GM18498 (cell line): ENCODE data around the gene SLC35F4.
A peak's percentile ranks its signal among the peaks of the same experiment; 100 is the strongest.
"Not testable (repeated sequence)": the region's sequence is repeated elsewhere in the genome, so short reads cannot be mapped to it uniquely, and the experiment has no call there.

Source experiments
- ATAC-seq: cut with Tn5 transposase; IDR thresholded peaks from one replicate; pipeline ENCODE4 v1.9.1; 2021; ENCODE audit warnings: mild to moderate bottlenecking, moderate library complexity; ENCODE audit not compliant: unreplicated experiment

SLC35F4 gene

GRCh38 chr14:57811998-57812546, 53.8 kb downstream of the SLC35F4 start:
- no peak for ATAC-seq

- no peak for ATAC-seq
Measured at GRCh38 chr14:57809808-57810207, 56.1 kb downstream of the SLC35F4 start.

GRCh38 chr14:57797160-57797559, 68.7 kb downstream of the SLC35F4 start:
- ATAC-seq: no peak

GRCh38 chr14:57796556-57796955, 69.3 kb downstream of the SLC35F4 start:
- no peak for ATAC-seq

GRCh38 chr14:57785058-57785457, 80.8 kb downstream of the SLC35F4 start:
- no peak for ATAC-seq

- ATAC-seq: no peak
Measured at GRCh38 chr14:57771801-57772200, 94.1 kb downstream of the SLC35F4 start.

- peak; percentile 66 for ATAC-seq
Measured at GRCh38 chr14:57769863-57770523, 95.9 kb downstream of the SLC35F4 start.

GRCh38 chr14:57761800-57762199, 104.1 kb downstream of the SLC35F4 start:
- ATAC-seq: no peak

GRCh38 chr14:57760896-57761295, 105.0 kb downstream of the SLC35F4 start:
- no peak for ATAC-seq

GRCh38 chr14:57755018-57755521, 110.8 kb downstream of the SLC35F4 start:
- no peak for ATAC-seq

- ATAC-seq: no peak
Measured at GRCh38 chr14:57754527-57754926, 111.4 kb downstream of the SLC35F4 start.

GRCh38 chr14:57753821-57754220, 112.1 kb downstream of the SLC35F4 start:
- ATAC-seq: no peak

- ATAC-seq: not testable (repeated sequence)
Measured at GRCh38 chr14:57752142-57752695, 113.7 kb downstream of the SLC35F4 start.

- no peak for ATAC-seq
Measured at GRCh38 chr14:57751400-57751799, 114.5 kb downstream of the SLC35F4 start.

- ATAC-seq: no peak
Measured at GRCh38 chr14:57749267-57749666, 116.6 kb downstream of the SLC35F4 start.

- no peak for ATAC-seq
Measured at GRCh38 chr14:57748279-57748678, 117.6 kb downstream of the SLC35F4 start.

- ATAC-seq: no peak
Measured at GRCh38 chr14:57747036-57747435, 118.9 kb downstream of the SLC35F4 start.

- no peak for ATAC-seq
Measured at GRCh38 chr14:57746563-57746962, 119.3 kb downstream of the SLC35F4 start.

GRCh38 chr14:57739516-57739915, 126.4 kb downstream of the SLC35F4 start:
- ATAC-seq: no peak

- no peak for ATAC-seq
Measured at GRCh38 chr14:57737598-57737997, 128.3 kb downstream of the SLC35F4 start.

GRCh38 chr14:57736391-57736790, 129.5 kb downstream of the SLC35F4 start:
- ATAC-seq: no peak

GRCh38 chr14:57735276-57735675, 130.6 kb downstream of the SLC35F4 start:
- ATAC-seq: no peak
